Measurements from ENCODE around the gene ZSWIM1.

The ZSWIM1 gene

GRCh38 chr20:45851501-45851900 lies 29.5 kb upstream of the ZSWIM1 start:
- in situ Hi-C loops (cut with MboI; ENCODE audit: low sequenced_read_pairs, unreplicated experiment), result no loop called here
- no peak for DNase-seq (ENCODE audit: low spot score)
- TF ChIP-seq CTCF (IDR thresholded peaks at IDR 0.05; ENCODE audit: borderline replicate concordance, control extremely low read depth, extremely low read depth, insufficient read depth, missing control alignments), result no peak

GRCh38 chr20:45852326-45852725 lies 28.7 kb upstream of the ZSWIM1 start:
- TF ChIP-seq CTCF (IDR thresholded peaks at IDR 0.05; ENCODE audit: borderline replicate concordance, control extremely low read depth, extremely low read depth, insufficient read depth, missing control alignments), result no peak
- DNase-seq (ENCODE audit: low spot score), result no peak
- in situ Hi-C loops (cut with MboI; ENCODE audit: low sequenced_read_pairs, unreplicated experiment), result no loop called here

GRCh38 chr20:45853484-45853883 lies 27.5 kb upstream of the ZSWIM1 start:
- DNase-seq (ENCODE audit: low spot score), result no peak
- no peak for TF ChIP-seq CTCF (IDR thresholded peaks at IDR 0.05; ENCODE audit: borderline replicate concordance, control extremely low read depth, extremely low read depth, insufficient read depth, missing control alignments)
- in situ Hi-C loops (cut with MboI; ENCODE audit: low sequenced_read_pairs, unreplicated experiment), result no loop called here

- peak; percentile 100 for DNase-seq (ENCODE audit: low spot score)
- no peak for TF ChIP-seq CTCF (IDR thresholded peaks at IDR 0.05; ENCODE audit: borderline replicate concordance, control extremely low read depth, extremely low read depth, insufficient read depth, missing control alignments)
- in situ Hi-C loops (cut with MboI; ENCODE audit: low sequenced_read_pairs, unreplicated experiment), result no loop called here
Measured at GRCh38 chr20:45857114-45857881, 23.7 kb upstream of the ZSWIM1 start, which contains the start of the genes ACOT8 and ZSWIM3. ACOT8 (minus strand) TSS chr20:45857392; CDS start chr20:45857315, 77 bp downstream. ZSWIM3 (plus strand) TSS chr20:45857614; CDS start chr20:45857826, 212 bp downstream.

- in situ Hi-C loops (cut with MboI; ENCODE audit: low sequenced_read_pairs, unreplicated experiment), result no loop called here
- no peak for TF ChIP-seq CTCF (IDR thresholded peaks at IDR 0.05; ENCODE audit: borderline replicate concordance, control extremely low read depth, extremely low read depth, insufficient read depth, missing control alignments)
- DNase-seq (ENCODE audit: low spot score), result peak; percentile 84
Measured at GRCh38 chr20:45857882-45858216, 23.2 kb upstream of the ZSWIM1 start.

- TF ChIP-seq CTCF (IDR thresholded peaks at IDR 0.05; ENCODE audit: borderline replicate concordance, control extremely low read depth, extremely low read depth, insufficient read depth, missing control alignments), result no peak
- in situ Hi-C loops (cut with MboI; ENCODE audit: low sequenced_read_pairs, unreplicated experiment), result no loop called here
- no peak for DNase-seq (ENCODE audit: low spot score)
Measured at GRCh38 chr20:45859916-45860315, 21.1 kb upstream of the ZSWIM1 start.

All from GM13976 (cell line).